Lung microvascular endothelial cell (primary cell): ENCODE data around the gene HK1. TPM values are rescaled to one million over a fixed set of nuclear protein-coding genes. Genes with fewer than 3 reads are reported as not detected.
A peak's percentile ranks its signal among the peaks of the same experiment; 100 is the strongest.

Source experiments
- DNase-seq, 2 donors: peaks; one replicate each; pipeline versions ENCODE4 v3.0.0 to v3.0.0-alpha.2; 2010; ENCODE audit warnings: low read depth in 2 of 2
- total RNA-seq: library from RNA; depleted of rRNA; stranded (reverse); fragments of >200 nt; gene quantifications from 2 replicates; pipeline ENCODE4 v1.2.1, GENCODE V29; 2014

HK1 gene
- total RNA-seq, 1 donor from 2014 or later = 86.7 TPM

- DNase-seq = peak in 1 of 2 donors; percentile 37
Measured at GRCh38 chr10:69345890-69346474, 67.7 kb downstream of the HK1 start.

- no peak for DNase-seq
Measured at GRCh38 chr10:69346776-69347175, 68.5 kb downstream of the HK1 start.

- peak in 1 of 2 donors; percentile 89 for DNase-seq
Measured at GRCh38 chr10:69348816-69349541, 70.7 kb downstream of the HK1 start.

GRCh38 chr10:69349542-69349888 lies 71.2 kb downstream of the HK1 start:
- DNase-seq = no peak

GRCh38 chr10:69351589-69351988 lies 73.3 kb downstream of the HK1 start:
- no peak for DNase-seq

- peak in 1 of 2 donors; percentile 43 for DNase-seq
Measured at GRCh38 chr10:69352569-69353264, 74.4 kb downstream of the HK1 start.

GRCh38 chr10:69353977-69354635 lies 75.8 kb downstream of the HK1 start:
- DNase-seq = no peak

- no peak for DNase-seq
Measured at GRCh38 chr10:69356187-69356586, 77.9 kb downstream of the HK1 start.

- no peak for DNase-seq
Measured at GRCh38 chr10:69358148-69358795, 80.0 kb downstream of the HK1 start.

GRCh38 chr10:69359148-69359547 lies 80.9 kb downstream of the HK1 start:
- DNase-seq = no peak

GRCh38 chr10:69359594-69359993 lies 81.3 kb downstream of the HK1 start:
- no peak for DNase-seq

- peak in 1 of 2 donors; percentile 81 for DNase-seq
Measured at GRCh38 chr10:69360485-69361302, 82.4 kb downstream of the HK1 start.

GRCh38 chr10:69361303-69361614 lies 83.0 kb downstream of the HK1 start:
- DNase-seq = no peak

GRCh38 chr10:69362471-69362954 lies 84.2 kb downstream of the HK1 start:
- DNase-seq = peak in 1 of 2 donors; percentile 84

GRCh38 chr10:69363666-69364065 lies 85.4 kb downstream of the HK1 start:
- no peak for DNase-seq

GRCh38 chr10:69364232-69364940 lies 86.1 kb downstream of the HK1 start:
- DNase-seq = peak in 1 of 2 donors; percentile 8

- no peak for DNase-seq
Measured at GRCh38 chr10:69366738-69367137, 88.4 kb downstream of the HK1 start.

- DNase-seq = no peak
Measured at GRCh38 chr10:69367469-69367868, 89.2 kb downstream of the HK1 start.

- DNase-seq = peak in 1 of 2 donors; percentile 20
Measured at GRCh38 chr10:69372126-69372980, 94.1 kb downstream of the HK1 start.
